Fibroblast of mammary gland (primary cell): ENCODE results near the gene HBA2.

ENCODE experiments used
- DNase-seq: peaks from one replicate; pipeline ENCODE4 v3.0.0-alpha.2; 2010; ENCODE audit warnings: low read depth
- H3K4me3 ChIP-seq: 2 replicates; pipeline ENCODE4 v1.5.1; 2011; ENCODE audit warnings: low read depth, mild to moderate bottlenecking, low read length, moderate library complexity; ENCODE audit not compliant: control insufficient read depth
- CTCF ChIP-seq: conservative IDR thresholded peaks from 2 replicates; pipeline ENCODE4 v1.5.1; 2011; ENCODE audit warnings: low read depth, low read length, inconsistent platforms; ENCODE audit not compliant: control insufficient read depth, insufficient read depth

Gene HBA2

GRCh38 chr16:187330-187729 is 14.7 kb downstream of the HBA2 start:
- no peak for DNase-seq
- TF ChIP-seq CTCF, result no peak
- no peak overlapping the region for H3K4me3 ChIP-seq

GRCh38 chr16:188674-189073 is 16.0 kb downstream of the HBA2 start:
- no peak for TF ChIP-seq CTCF
- no peak overlapping the region for H3K4me3 ChIP-seq
- DNase-seq, result no peak

GRCh38 chr16:189604-190186 is 17.0 kb downstream of the HBA2 start:
- DNase-seq, result no peak
- no peak for TF ChIP-seq CTCF
- no peak overlapping the region for H3K4me3 ChIP-seq

GRCh38 chr16:191831-192230 is 19.2 kb downstream of the HBA2 start:
- H3K4me3 ChIP-seq, result no peak overlapping the region
- DNase-seq, result peak; percentile 11
- no peak for TF ChIP-seq CTCF

- no peak for TF ChIP-seq CTCF
- no peak for DNase-seq
- H3K4me3 ChIP-seq, result no peak overlapping the region
These were observed 20.0 kb downstream of the HBA2 start for GRCh38 chr16:192686-193085.

- no peak for DNase-seq
- no peak for TF ChIP-seq CTCF
These were observed 20.8 kb downstream of the HBA2 start for GRCh38 chr16:193441-193840.

GRCh38 chr16:194516-194915 is 21.8 kb downstream of the HBA2 start:
- no peak for TF ChIP-seq CTCF
- DNase-seq, result peak; percentile 65
- no peak overlapping the region for H3K4me3 ChIP-seq

More at GRCh38 chr16:193441-193840, 20.8 kb downstream of the HBA2 start:
- H3K4me3 ChIP-seq, result no peak overlapping the region
